NAMALWA (cell line): ENCODE measurements around the gene KNTC1.
"Not testable (repeated sequence)": the region's sequence is repeated elsewhere in the genome, so short reads cannot be mapped to it uniquely, and the experiment has no call there.

Experiments
- DNase-seq: peaks from one replicate; pipeline ENCODE4 v3.0.0-alpha.2; 2015; ENCODE audit warnings: low spot score

Gene KNTC1

DNA sequence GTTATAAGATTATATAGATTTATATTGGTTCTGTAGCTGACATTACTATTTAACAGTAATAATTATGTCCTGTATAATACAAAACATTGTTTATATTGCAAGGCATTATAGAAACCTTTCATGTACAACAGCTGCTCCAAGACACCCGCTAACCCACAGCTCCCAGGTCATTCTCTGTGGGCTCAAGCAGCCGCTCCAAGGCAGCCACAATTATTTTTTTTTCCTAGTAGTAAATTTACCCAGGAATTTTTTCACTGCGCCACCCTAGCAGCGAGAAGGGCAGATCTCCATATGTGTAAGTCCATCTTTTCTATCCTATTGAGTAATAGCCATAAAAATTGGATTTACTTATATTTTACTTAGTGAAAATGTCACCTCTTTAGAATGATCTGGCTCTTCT is 36.3 kb downstream of the KNTC1 start:
- DNase-seq, result no peak

DNA sequence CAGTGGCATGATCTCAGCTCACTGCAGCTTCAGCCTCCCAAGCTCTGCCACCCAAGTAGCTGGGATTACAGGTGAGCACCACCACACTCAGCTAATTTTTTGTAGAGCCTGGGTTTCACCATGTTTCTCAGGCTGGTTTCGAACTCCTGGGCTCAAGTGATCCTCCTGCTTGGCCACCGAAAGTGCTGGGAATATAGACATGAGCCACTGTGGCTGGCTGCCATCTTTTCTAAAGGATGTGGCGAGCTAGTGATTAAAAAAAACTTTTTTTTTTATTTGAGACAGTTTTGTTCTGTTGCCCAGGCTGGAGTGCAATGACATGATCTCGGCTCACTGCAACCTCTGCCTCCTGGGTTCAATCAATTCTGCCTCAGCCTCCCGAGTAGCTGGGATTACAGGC is 39.8 kb downstream of the KNTC1 start:
- not testable (repeated sequence) for DNase-seq

DNA sequence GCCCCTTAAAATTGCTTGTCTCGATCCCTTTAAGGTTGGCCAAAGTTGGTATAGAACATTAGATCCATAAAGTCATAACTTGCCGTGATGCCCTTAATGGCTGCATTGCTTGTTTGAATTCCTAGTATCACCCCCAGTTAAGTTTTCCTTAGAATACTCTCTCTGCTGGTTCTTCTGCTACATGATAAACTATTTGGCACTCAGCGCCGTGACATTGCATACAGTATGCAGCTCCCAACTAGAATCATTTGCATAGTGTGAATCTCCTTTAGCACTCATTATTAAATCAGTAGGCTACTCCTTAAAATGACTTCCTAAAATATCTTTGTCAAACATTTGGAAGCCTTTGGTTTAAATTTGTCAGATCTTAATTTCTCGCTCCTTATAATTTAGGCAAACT is 42.2 kb downstream of the KNTC1 start:
- no peak for DNase-seq

DNA sequence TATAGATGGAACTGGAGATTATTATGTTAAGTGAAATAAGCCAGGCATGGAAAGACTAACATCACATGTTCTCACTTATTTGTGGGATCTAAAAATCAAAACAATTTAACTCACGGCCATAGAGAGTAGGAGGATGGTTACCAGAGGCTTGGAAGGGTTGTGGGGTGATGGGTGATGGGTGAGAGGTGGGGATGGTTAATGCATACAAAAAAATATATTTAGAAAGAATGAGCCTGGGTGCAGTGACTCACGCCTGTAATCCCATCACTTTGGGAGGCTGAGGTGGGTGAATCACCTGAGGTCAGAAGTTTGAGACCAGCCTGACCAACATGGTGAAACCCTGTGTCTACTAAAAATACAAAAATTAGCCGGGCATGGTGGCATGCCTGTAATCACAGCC is 43.0 kb downstream of the KNTC1 start:
- not testable (repeated sequence) for DNase-seq

DNA sequence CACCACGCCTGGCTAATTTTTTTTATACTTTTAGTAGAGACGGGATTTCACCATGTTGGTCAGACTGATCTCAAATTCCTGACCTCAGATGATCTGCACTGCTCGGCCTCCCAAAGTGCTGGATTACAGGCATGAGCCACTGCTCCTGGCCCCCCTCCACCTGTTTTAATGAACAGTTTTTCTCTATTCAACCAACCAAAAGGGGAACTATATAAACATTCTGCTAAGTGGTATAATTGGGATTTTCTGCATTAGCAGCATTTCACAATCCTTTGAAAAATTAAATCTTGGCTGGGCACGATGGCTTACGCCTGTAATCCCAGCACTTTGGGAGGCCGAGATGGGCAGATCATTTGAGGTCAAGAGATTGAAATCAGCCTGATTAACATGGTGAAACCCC is 44.8 kb downstream of the KNTC1 start:
- DNase-seq, result no peak

DNA sequence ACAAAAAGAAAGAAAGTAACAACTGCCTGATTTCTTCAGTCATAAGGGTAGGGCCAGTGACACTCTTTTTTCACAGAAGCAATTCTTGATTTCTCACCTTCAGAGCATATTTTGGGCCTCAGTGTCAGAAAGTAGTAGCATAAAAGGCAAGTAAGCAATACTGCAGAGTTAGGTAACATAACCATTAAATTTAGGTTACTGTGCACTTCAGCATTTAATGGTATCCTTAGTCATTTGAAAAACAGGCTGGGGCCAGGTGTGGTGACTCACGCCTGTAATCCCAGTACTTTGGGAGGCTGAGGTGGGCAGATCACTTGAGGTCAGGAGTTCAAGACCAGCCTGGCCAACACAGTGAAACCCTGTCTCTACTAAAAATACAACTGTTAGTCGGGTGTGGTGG is 56.2 kb downstream of the KNTC1 start:
- DNase-seq, result not testable (repeated sequence)

DNA sequence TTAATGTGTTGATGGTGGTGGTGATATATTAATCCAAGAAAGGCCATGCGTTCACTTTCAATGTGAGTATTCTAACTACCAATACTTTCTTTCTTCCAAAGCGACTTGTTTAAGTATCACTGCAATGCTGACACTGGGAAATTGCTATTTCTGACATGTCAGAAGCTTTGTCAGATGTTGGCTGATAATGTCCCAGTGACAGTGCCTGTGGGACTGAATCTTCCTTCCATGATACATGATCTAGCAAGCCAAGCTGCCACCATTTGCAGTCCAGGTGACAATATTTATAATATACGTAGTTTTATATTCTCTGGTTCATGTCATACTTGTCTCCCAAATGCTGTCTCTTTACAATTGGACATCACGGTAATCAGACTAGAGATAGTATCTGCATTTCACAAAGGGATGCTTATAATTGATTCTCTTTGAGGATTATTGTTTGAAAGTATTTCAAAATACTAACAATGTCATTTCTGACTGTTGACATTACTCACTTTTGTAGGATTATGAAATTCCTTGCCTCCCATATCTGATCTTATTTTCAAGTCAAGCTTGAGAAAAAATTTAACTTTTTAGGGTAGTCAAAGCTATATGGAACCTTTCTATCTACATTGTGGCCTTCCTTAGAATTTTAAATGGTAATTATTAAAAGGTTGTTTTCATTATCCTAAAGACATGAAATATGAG is 57.3 kb downstream of the KNTC1 start:
- no peak for DNase-seq

DNA sequence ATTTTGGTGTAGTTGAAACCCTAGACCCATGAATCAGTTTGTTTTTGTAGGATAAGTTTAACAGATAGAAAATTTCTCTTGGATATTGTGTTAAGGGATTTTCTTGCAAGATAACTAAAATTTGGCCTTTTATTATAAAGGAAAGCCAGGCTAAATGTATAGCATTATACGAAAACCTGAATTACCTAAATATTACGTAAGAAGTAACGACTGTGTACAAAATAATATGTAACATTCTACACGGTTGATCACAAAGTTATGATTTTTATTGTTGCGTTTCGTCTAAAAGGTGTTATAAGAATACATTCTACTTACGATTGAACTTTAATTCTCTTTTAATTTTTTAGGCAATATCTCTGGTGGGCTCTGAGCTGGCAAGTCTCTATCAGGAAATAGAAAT is 63.9 kb downstream of the KNTC1 start:
- no peak for DNase-seq

DNA sequence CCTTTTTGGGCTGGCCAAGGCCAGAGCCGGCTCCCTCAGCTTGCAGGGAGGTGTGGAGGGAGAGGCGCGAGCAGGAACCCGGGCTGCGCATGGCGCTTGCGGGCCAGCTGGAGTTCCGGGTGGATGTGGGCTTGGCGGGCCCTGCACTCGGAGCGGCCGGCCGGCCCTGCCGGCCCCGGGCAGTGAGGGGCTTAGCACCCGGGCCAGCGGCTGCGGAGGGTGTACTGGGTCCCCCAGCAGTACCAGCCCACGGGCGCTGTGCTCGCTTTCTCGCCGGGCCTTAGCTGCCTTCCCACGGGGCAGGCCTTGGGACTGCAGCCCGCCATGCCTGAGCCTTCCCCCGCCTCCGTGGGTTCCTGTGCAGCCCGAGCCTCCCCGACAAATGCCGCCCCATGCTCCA is 64.9 kb downstream of the KNTC1 start:
- not testable (repeated sequence) for DNase-seq

DNA sequence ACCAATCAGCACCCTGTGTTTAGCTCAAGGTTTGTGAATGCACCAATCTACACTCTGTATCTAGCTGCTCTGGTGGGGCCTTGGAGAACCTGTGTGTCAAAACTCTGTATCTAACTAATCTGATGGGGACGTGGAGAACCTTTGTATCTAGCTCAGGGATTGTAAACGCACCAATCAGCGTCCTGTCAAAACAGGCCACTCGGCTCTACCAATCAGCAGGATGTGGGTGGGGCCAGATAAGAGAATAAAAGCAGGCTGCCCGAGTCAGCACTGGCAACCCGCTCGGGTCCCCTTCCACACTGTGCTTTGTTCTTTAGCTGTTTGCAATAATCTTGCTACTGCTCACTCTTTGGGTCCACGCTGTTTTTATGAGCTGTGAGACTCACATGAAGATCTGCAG is 65.5 kb downstream of the KNTC1 start:
- DNase-seq, result not testable (repeated sequence)

DNA sequence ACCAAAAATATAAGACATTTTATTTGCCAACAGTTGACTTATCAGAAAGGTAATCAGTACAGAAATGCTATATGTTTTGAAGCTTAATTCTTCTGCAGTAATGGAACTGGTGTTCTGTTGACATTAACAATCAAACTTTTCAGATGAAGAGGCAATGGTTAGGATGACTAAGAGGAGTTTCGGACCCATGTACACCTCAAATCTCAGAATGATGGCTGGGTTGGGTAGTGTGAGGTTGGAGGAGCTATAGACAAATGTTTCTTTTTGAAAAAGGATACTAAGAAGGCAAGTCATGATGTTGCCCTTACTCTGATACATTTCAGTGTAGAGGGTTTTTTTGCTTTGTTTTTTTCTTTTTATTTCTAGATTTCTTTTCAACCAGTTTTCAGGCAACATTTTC is 66.9 kb downstream of the KNTC1 start:
- no peak for DNase-seq

DNA sequence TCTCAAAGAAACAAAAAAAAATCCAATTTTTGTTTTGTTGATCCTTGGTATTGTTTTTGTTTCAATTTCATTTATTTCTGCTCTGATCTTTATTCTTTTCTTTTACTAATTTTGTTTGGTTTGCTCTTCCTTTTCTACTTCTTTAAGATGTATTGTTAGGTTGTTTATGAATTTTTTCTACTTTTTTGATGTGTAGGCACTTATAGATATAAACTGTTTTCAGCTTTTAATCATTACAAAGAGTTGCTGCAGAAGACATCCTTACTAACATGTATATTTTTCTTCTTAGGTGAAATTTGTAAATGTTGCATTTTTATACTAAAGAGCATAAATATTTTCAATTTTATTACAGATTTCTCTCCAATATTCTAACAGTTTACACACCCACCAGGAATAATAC is 69.8 kb downstream of the KNTC1 start:
- no peak for DNase-seq

DNA sequence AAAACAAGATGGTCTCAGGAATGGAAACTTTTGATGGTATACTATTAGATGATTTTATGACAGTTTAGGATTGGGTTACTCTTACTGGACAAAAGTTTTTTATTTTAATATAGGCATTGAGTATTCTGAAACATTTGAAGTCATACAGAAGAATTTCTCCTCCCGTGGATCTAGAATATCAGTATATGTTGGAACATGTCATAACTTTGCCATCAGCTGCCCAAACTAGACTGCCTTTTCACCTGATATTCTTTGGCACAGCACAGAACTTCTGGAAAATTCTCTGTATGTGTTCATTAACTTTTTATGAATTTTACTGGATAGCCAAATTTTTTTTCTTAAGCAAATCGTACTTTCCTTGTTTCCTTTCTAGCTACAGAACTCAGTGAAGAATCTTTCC is 75.4 kb downstream of the KNTC1 start:
- DNase-seq, result no peak

DNA sequence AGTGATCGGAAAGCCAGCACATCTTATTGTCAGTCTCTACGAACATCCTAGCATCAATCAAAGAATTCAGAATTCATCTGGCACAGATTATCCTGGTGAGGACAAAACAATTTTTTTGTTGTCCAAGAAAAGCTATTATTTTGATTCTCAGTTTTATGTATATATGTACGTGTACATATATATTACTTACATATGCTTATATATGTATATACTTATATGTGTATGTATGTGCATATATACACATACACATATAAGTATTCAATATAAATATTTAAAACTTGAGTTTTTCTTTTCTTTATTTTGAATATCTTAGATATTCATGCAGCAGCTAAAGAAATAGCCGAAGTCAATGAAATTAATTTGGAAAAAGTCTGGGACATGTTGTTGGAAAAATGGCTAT is 77.9 kb downstream of the KNTC1 start:
- DNase-seq, result no peak

DNA sequence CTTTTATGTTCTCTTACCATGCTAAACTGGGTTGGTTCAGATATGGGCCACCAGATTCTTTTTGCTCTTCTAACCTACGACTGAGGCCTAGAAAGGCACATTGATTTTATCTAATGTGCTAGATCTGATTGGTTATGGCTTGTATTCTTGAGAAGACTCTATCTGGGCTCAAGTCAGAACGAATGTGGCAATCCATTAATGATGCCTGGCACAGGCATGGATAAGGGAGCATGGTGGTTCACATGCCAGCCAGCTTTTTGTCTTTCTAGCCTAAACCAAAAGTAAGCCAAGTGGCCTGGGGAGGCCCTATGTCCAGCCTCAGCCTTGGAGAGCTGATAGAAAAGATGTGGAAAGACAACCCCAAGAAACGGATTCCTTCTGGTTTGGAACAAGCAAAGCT is 82.7 kb downstream of the KNTC1 start:
- no peak for DNase-seq

DNA sequence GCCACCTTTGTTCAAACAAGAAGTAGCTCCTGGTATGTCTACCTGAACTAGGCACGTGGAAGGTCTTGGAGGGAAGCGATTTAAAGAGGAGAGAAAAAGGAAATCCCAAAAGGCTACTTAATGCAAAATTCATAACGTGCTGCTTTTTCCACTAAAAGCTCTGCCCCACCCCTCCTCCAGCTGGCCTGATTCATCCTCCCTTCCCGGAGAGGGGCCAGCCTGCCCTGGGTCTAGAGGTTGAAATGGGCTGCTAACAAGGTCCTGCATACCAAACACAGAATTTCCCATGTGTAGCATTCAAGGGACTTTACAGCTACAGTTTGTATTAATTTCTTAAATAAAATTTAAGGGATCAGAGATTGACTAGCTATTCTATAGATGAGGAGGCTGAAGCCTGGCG is 83.2 kb downstream of the KNTC1 start:
- no peak for DNase-seq

DNA sequence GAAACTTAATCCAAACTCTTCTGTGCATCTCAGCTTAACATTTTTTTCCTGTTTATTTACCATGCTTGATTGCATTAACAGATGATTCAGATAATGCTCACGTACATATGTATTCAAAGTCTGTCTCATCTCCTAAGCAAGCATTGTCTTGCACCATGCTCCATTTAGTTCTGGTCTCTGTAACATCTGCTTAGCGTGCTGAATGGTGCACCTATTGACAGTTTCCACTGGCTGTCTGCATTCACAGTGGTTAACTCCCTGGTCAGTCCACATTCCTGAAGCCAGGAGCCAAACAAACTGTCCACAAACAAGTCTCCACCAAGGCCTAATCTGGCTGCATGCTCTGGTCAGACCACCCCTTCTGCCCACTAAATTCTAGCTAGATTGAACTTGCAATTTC is 83.9 kb downstream of the KNTC1 start:
- no peak for DNase-seq

DNA sequence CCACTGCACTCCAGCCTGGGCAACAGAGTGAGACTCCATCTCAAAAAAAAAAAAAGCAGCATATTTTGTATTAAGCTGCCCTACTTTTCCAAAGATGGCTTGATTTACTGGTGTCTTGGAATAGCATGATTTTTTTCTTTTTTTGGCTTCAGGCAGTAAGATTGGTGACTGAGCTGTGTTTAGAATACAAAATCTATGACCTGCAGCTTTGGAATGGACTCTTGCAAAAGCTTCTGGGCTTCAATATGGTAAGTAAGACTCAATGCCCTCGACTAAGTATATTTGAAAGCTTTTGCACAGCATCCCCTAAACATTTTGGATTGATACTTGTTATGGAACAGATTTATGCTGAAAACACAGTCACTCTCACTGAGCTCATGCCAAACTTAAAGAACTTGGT is 87.8 kb downstream of the KNTC1 start:
- DNase-seq, result no peak

DNA sequence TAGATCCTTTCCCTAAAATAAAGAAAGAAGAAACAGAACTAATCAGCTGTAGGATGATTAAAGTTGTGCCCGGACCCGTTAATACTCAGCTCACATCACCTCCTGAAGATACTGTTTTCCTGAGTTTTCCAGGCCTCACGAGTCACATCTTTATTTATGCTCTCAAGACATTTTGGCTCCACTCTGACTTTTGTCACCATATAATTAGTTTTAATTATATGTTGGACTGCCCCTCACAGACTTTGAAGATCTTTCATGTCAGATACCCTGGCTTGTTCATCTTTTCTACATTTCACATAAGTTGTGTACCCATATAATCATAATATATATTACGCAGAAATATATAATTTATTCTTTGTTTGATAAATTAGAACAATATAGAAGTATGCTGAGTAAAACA is 88.7 kb downstream of the KNTC1 start:
- no peak for DNase-seq

DNA sequence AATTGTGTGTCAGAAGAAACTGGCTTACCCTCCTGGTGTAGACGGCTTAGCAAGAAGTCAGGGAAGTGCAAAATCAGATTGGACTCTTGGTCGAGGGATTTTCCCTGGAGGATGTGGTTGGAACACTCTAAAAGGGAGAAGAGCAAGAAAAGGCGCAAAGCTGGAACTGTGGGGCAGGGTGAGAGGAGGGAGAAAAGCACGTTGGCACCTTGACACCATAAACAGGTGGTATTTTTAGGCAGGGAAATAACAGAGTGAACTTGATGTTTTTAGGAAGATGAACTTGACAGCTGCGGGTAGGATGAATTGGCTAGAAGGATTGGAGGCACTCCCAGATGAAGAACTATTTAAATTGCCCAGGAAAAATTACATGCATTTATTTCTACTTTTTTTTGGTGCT is 108.4 kb downstream of the KNTC1 start:
- DNase-seq, result no peak

DNA sequence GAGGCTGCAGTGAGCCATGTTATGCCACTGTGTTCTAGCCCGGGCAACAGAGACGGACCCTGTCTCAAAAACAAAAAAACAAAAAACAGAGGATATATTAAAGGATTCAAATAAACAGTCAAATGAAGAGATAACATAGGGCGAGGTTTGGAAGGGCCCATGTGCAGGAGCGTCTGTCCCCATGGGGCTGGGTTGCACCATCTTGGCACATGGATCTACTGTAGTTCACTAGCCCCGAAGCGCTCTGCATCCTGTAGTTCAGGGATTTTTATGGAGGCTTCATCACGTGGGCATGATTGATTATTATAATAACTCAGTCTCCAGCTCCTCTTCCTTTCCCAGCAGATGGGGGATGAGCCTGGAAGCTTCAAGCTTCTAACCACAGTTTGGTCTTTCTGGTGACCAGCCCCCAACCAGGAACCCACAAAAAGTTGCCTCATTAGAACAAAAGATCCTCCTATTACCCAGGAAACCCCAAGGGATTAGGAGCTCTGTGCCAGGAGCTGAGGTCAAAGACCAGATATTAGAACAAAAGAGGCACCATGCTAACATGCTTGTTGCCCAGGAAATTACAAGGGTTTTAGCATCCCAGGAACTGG is 116.3 kb downstream of the KNTC1 start:
- no peak for DNase-seq

DNA sequence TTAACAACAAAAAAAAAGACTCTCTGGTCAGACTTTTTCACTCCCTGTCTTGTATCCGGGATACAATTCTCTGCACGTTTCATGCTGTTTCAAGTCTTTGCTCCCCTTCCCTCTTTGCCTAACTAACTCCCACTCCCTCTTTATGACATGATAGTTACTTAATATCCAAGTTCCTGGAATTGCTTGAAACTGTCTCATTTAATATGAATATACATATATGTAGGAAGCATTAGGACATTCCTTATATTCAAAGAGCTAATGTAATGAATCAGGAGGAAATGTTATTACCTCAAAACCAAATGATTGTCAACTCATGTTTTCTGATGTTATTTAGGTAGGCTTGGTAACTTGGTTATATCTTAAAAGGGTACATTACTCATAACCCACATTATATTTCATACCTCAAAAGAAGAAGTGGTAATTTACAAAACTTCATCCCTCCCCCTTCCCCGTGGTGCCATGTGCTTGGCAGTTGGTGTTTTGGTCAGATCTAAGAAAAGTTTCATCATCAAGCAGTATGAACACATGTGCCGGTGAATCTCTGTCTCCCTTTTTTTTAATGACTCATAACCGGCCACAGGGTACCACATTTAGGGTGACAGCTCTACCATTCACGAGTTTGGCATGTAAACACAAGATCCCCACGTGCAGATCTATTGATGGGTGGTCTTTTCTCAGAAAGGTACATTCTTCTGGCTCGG is 119.6 kb downstream of the KNTC1 start:
- peak; percentile 84 for DNase-seq

DNA sequence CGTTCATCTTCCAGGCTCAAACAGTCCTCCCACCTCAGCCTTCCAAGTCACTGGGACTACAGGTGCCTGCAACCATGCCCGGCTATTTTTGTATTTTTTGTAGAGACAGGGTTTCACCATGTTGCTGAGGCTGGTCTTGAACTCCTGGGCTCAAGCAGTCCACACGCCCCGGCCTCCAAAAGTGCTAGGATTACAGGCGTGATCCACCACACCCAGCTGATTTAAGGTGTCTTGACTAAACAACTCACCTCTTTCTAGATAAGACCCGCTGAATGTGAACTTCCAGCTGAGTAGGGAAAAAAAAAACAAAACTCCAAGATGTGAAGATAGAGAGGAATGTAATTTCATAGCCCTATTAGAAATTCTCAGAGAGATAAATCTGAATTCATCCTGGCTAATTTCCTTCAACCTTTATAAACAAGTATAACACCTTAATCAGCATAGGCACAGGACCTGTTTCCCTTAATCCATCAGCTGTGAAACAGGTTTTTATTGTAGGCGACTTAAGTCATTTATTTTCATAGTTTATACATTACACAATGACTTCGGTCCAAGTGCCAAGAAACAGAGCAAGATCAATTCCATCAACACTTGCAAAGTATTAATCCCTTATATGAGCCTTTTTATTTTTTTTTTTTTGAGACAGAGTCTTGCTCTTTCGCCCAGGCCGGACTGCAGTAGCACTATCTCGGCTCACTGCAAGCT is 124.6 kb downstream of the KNTC1 start:
- no peak for DNase-seq
